Measurements from ENCODE around the gene YKT6. TPM values are rescaled to one million over a fixed set of nuclear protein-coding genes. Genes with fewer than 3 reads are reported as not detected.

Gene YKT6
- polyA plus RNA-seq, 6 donors from 2014 or later: 21.5 to 41.9 (median 31.0) TPM

- Mint-ChIP-seq H3K27me3 (no peaks in the 10 kb centered on the region), H3K36me3 (no peaks in the 10 kb centered on the region), H3K27ac (no peak overlapping the region), H3K4me3 (no peak overlapping the region), H3K4me1 (peaks cover 0 to 3% (median 0%) of the 10 kb centered on the region in 3 donors), H3K9me3 (no peaks in the 10 kb centered on the region)
- ATAC-seq (ENCODE audit: low read depth in 2 of 2) (no peak), DNase-seq (no peak)
These were observed 41.3 kb downstream of the YKT6 start for GRCh38 chr7:44242091-44242490.

- peaks cover 0 to 3% (median 0%) of the 10 kb centered on the region in 3 donors for H3K4me1 Mint-ChIP-seq
- H3K4me3 Mint-ChIP-seq: no peak overlapping the region
- H3K27ac Mint-ChIP-seq: peak overlapping the region in 2 of 6 donors; percentile 36 to 44
- ATAC-seq (ENCODE audit: low read depth in 2 of 2): no peak
- DNase-seq: peak; percentile 15
- no peaks in the 10 kb centered on the region for H3K9me3 Mint-ChIP-seq
- H3K36me3 Mint-ChIP-seq: no peaks in the 10 kb centered on the region
- H3K27me3 Mint-ChIP-seq: peaks cover 0 to 4% (median 0%) of the 10 kb centered on the region in 3 donors
These were observed 43.5 kb downstream of the YKT6 start for GRCh38 chr7:44244282-44244681.

GRCh38 chr7:44246396-44247113, 45.8 kb downstream of the YKT6 start:
- Mint-ChIP-seq H3K36me3 (no peaks in the 10 kb centered on the region), H3K4me3 (no peak overlapping the region), H3K27me3 (peaks cover 0 to 4% (median 0%) of the 10 kb centered on the region in 3 donors), H3K27ac (peak overlapping the region in 1 of 6 donors; percentile 59), H3K9me3 (no peaks in the 10 kb centered on the region), H3K4me1 (no peaks in the 10 kb centered on the region)
- DNase-seq: no peak
- no peak for ATAC-seq (ENCODE audit: low read depth in 2 of 2)

- no peak for ATAC-seq (ENCODE audit: low read depth in 2 of 2)
- no peaks in the 10 kb centered on the region for H3K4me1 Mint-ChIP-seq
- DNase-seq: no peak
- no peak overlapping the region for H3K27ac Mint-ChIP-seq
- H3K9me3 Mint-ChIP-seq: no peaks in the 10 kb centered on the region
- no peaks in the 10 kb centered on the region for H3K36me3 Mint-ChIP-seq
- H3K4me3 Mint-ChIP-seq: no peak overlapping the region
- H3K27me3 Mint-ChIP-seq: peaks cover 0 to 4% (median 0%) of the 10 kb centered on the region in 3 donors
These were observed 47.3 kb downstream of the YKT6 start for GRCh38 chr7:44247868-44248651.

DNA sequence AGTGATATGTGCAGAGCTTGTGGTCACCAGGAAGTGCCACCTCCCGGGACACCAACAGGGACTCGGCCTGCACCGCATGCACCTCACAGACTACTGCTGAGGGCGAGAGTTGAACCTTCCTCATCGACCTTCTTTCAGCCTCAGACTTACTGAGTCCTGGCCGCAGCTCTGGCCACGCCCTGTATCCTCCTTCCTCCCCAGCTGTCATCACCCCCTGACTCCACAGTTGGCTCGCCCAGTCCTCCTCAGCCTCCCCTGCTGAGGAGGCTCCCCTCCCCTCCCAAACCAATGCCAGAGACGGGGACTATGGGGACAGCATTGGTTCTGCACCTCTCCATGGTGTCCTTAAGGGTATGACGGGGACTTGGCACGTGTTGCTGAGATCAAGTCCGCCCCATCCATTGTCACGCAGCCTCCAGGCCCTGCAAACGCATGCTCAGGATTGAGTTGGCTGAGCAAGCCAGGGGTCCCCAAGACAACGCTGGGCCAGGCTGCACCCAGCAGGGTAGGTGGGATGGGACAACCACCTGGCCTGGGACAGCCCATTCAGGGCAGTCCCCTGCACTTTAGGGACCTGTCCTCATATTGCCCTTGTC, 49.0 kb downstream of the YKT6 start:
- no peak for ATAC-seq (ENCODE audit: low read depth in 2 of 2)
- no peak overlapping the region for H3K4me3 Mint-ChIP-seq
- H3K27me3 Mint-ChIP-seq: peaks cover 0 to 4% (median 0%) of the 10 kb centered on the region in 3 donors
- H3K27ac Mint-ChIP-seq: peak overlapping the region in 2 of 6 donors; percentile 56 to 70
- DNase-seq: no peak
- no peaks in the 10 kb centered on the region for H3K4me1 Mint-ChIP-seq
- H3K36me3 Mint-ChIP-seq: no peaks in the 10 kb centered on the region
- H3K9me3 Mint-ChIP-seq: peaks cover 0 to 3% (median 0%) of the 10 kb centered on the region in 7 donors

DNA sequence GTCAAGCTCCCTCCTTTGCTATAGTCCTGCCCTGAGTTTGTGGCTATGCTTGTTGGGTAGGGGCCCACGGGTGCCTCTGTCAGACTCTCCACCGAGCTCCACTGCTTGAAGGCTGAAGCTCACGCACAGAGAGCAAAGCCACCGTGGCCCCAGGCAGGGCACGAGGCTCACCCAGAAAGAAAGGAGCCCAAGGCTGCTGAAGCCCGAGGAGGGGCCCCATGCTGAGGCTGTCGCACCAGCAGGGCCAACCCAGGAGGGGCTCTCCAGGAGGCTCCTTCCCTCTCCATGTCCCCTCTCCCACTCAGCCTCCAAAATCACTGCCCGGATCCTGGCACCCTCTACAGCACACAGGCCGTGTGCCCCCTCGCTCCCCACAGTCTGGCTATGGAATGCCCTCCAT, 50.5 kb downstream of the YKT6 start:
- H3K4me3 Mint-ChIP-seq: no peak overlapping the region
- peaks cover 0 to 4% (median 0%) of the 10 kb centered on the region in 3 donors for H3K4me1 Mint-ChIP-seq
- H3K9me3 Mint-ChIP-seq: peaks cover 0 to 3% (median 0%) of the 10 kb centered on the region in 7 donors
- no peak for DNase-seq
- no peak overlapping the region for H3K27ac Mint-ChIP-seq
- peaks cover 0 to 4% (median 0%) of the 10 kb centered on the region in 3 donors for H3K27me3 Mint-ChIP-seq
- ATAC-seq (ENCODE audit: low read depth in 2 of 2): no peak
- H3K36me3 Mint-ChIP-seq: no peaks in the 10 kb centered on the region

- Mint-ChIP-seq H3K4me3 (no peak overlapping the region), H3K27ac (no peak overlapping the region), H3K27me3 (peaks cover 0 to 4% (median 0%) of the 10 kb centered on the region in 3 donors), H3K36me3 (no peaks in the 10 kb centered on the region), H3K4me1 (peaks cover 0 to 4% (median 0%) of the 10 kb centered on the region in 3 donors), H3K9me3 (peaks cover 0 to 3% (median 0%) of the 10 kb centered on the region in 7 donors)
- ATAC-seq (ENCODE audit: low read depth in 2 of 2) (no peak), DNase-seq (no peak)
These were observed 51.1 kb downstream of the YKT6 start for GRCh38 chr7:44251881-44252280.

GRCh38 chr7:44256459-44256858, 55.7 kb downstream of the YKT6 start:
- Mint-ChIP-seq H3K36me3 (no peaks in the 10 kb centered on the region), H3K27ac (peak overlapping the region in 2 of 6 donors; percentile 26 to 74), H3K9me3 (peaks cover 0 to 3% (median 0%) of the 10 kb centered on the region in 7 donors), H3K4me3 (no peak overlapping the region), H3K27me3 (no peaks in the 10 kb centered on the region), H3K4me1 (peaks cover 25 to 33% (median 31%) of the 10 kb centered on the region in 3 donors)
- no peak for ATAC-seq (ENCODE audit: low read depth in 2 of 2)
- DNase-seq: no peak

DNA sequence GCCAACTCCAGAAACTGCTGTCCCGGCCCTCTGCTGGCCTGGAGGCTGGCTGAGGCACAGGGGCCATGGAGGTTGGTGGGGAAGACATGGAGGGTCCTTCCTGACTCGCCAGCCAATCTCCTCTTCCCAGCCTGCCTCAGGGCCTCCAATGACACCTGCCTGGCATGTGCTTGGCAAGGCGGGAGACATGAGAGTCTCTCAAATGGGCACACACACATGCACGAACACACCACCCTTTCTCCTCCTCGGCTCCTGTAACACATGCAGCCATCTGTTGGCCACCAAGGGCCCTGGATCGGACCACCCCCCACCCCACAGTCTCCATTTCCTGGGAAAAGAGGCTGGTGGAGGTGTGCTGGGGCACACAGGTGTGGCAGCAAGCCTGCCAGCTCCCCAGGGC, 56.4 kb downstream of the YKT6 start:
- H3K4me3 Mint-ChIP-seq: no peak overlapping the region
- DNase-seq (no peak), ATAC-seq (ENCODE audit: low read depth in 2 of 2) (no peak)
- H3K36me3 Mint-ChIP-seq: no peaks in the 10 kb centered on the region
- peaks cover 27 to 33% (median 32%) of the 10 kb centered on the region in 3 donors for H3K4me1 Mint-ChIP-seq
- H3K27ac Mint-ChIP-seq: peak overlapping the region in 4 of 6 donors; percentile 48 to 82 (median 70)
- H3K27me3 Mint-ChIP-seq: no peaks in the 10 kb centered on the region
- H3K9me3 Mint-ChIP-seq: peaks cover 0 to 3% (median 0%) of the 10 kb centered on the region in 7 donors

- Mint-ChIP-seq H3K27me3 (no peaks in the 10 kb centered on the region), H3K4me1 (peaks cover 27 to 33% (median 32%) of the 10 kb centered on the region in 3 donors), H3K27ac (peak overlapping the region; percentile 48 to 93 (median 78)), H3K36me3 (no peaks in the 10 kb centered on the region), H3K4me3 (peak overlapping the region in 7 of 8 donors; percentile 6 to 78 (median 48)), H3K9me3 (peaks cover 0 to 3% (median 0%) of the 10 kb centered on the region in 7 donors)
- peak; percentile 69 to 77 for ATAC-seq (ENCODE audit: low read depth in 2 of 2)
- peak; percentile 39 for DNase-seq
These were observed 57.0 kb downstream of the YKT6 start for GRCh38 chr7:44257618-44258422.

DNA sequence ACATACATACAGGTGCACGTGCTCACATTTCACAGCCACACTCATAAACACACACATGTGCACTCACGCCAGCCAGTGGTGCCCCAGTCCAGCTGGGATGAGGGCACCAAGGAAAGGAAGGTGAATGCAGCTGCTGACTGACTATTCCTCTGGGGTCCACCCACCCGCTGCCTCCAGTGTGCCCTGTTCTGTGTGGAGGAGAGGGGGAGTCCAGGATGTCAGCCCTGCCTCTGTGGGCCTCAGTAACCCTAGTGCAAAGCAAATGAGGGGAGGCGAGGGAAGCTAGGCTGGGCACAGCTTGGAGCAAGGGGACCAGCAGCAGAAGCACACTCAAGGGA, 57.6 kb downstream of the YKT6 start:
- Mint-ChIP-seq H3K27me3 (no peaks in the 10 kb centered on the region), H3K4me3 (peak overlapping the region in 5 of 8 donors; percentile 46 to 78 (median 56))

GRCh38 chr7:44258865-44259546, 58.2 kb downstream of the YKT6 start:
- H3K4me1 Mint-ChIP-seq: peaks cover 27 to 33% (median 32%) of the 10 kb centered on the region in 3 donors
- H3K27me3 Mint-ChIP-seq: no peaks in the 10 kb centered on the region
- H3K9me3 Mint-ChIP-seq: peaks cover 0 to 3% (median 0%) of the 10 kb centered on the region in 7 donors
- no peaks in the 10 kb centered on the region for H3K36me3 Mint-ChIP-seq
- no peak for DNase-seq
- peak overlapping the region in 1 of 6 donors; percentile 82 for H3K27ac Mint-ChIP-seq
- peak overlapping the region in 1 of 8 donors; percentile 56 for H3K4me3 Mint-ChIP-seq
- no peak for ATAC-seq (ENCODE audit: low read depth in 2 of 2)

More for the DNA sequence above, 57.6 kb downstream of the YKT6 start:
- H3K36me3 Mint-ChIP-seq: no peaks in the 10 kb centered on the region
- peak overlapping the region in 3 of 6 donors; percentile 74 to 93 (median 82) for H3K27ac Mint-ChIP-seq
- ATAC-seq (ENCODE audit: low read depth in 2 of 2) (no peak), DNase-seq (no peak)
- H3K9me3 Mint-ChIP-seq: peaks cover 0 to 3% (median 0%) of the 10 kb centered on the region in 7 donors
- peaks cover 27 to 33% (median 32%) of the 10 kb centered on the region in 3 donors for H3K4me1 Mint-ChIP-seq
